Glutamatergic neuron (in vitro differentiated cells): ENCODE data around the gene CMAS. TPM values are rescaled to one million over a fixed set of nuclear protein-coding genes. Genes with fewer than 3 reads are reported as not detected.

Source experiments
- DNase-seq: peaks from one replicate; pipeline ENCODE4 v3.0.0; 2022
- H3K27ac Mint-ChIP-seq: one replicate; pipeline ENCODE4 v1.8.0; 2020; ENCODE audit warnings: mild to moderate bottlenecking, mixed read lengths, inconsistent platforms; ENCODE audit not compliant: unreplicated experiment
- H3K27me3 Mint-ChIP-seq: one replicate; pipeline ENCODE4 v1.8.0; 2020; ENCODE audit warnings: mild to moderate bottlenecking, moderate library complexity, mixed read lengths, inconsistent platforms; ENCODE audit not compliant: unreplicated experiment
- H3K36me3 Mint-ChIP-seq: one replicate; pipeline ENCODE4 v1.8.0; 2020; ENCODE audit warnings: mild to moderate bottlenecking, mixed read lengths, inconsistent platforms; ENCODE audit not compliant: unreplicated experiment
- H3K4me1 Mint-ChIP-seq: one replicate; pipeline ENCODE4 v1.8.0; 2020; ENCODE audit warnings: mild to moderate bottlenecking, low read depth, mixed read lengths, inconsistent platforms; ENCODE audit not compliant: unreplicated experiment
- H3K4me3 Mint-ChIP-seq: one replicate; pipeline ENCODE4 v1.8.0; 2020; ENCODE audit warnings: mild to moderate bottlenecking, mixed read lengths, inconsistent platforms; ENCODE audit not compliant: unreplicated experiment
- H3K9me3 Mint-ChIP-seq: one replicate; pipeline ENCODE4 v1.8.0; 2020; ENCODE audit warnings: mild to moderate bottlenecking, moderate library complexity, mixed read lengths, inconsistent platforms; ENCODE audit not compliant: unreplicated experiment
- total RNA-seq: library from RNA; stranded (reverse); fragmentation: NEBNext Ultra II Directional; extraction: Animal tissue kit (Norgen Biotek cat#: 25700); gene quantifications from one replicate; pipeline ENCODE4 v1.2.1, GENCODE V29; 2021; ENCODE audit not compliant: unreplicated experiment
- TF ChIP-seq, protein P1 (sequence below): fragments of 200-600 bp; sonication (generic); IDR thresholded peaks from one replicate; pipeline ENCODE4 v1.5.0; 2021; ENCODE audit not compliant: partially characterized antibody, unreplicated experiment

Gene CMAS
- total RNA-seq, 1 donor from 2014 or later = 47.9 TPM

DNA sequence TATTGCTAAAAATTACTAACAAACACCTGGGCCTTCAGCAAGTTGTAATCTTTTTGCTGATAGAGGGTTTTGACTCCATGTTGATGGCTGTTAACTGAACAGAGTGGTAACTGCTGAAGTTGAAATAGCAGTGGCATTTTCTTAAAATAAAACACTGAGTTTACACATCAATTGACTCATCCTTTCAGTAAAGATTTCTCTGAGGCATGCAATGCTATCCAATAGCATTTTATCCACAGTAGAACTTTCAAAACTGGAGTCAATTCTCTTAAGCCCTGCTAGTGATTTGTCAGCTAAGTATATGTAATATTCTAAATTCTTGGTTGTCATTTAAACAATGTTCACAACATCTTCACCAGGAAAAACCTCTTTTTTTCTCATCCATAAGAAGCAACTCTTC lies 59.5 kb downstream of the CMAS start:
- Mint-ChIP-seq H3K4me3 (no peak overlapping the region), H3K9me3 (peaks cover 1% of the 10 kb centered on the region), H3K27ac (no peak overlapping the region), H3K4me1 (no peaks in the 10 kb centered on the region), H3K36me3 (no peaks in the 10 kb centered on the region), H3K27me3 (no peaks in the 10 kb centered on the region)
- DNase-seq = no peak
- TF ChIP-seq, protein P1, sequence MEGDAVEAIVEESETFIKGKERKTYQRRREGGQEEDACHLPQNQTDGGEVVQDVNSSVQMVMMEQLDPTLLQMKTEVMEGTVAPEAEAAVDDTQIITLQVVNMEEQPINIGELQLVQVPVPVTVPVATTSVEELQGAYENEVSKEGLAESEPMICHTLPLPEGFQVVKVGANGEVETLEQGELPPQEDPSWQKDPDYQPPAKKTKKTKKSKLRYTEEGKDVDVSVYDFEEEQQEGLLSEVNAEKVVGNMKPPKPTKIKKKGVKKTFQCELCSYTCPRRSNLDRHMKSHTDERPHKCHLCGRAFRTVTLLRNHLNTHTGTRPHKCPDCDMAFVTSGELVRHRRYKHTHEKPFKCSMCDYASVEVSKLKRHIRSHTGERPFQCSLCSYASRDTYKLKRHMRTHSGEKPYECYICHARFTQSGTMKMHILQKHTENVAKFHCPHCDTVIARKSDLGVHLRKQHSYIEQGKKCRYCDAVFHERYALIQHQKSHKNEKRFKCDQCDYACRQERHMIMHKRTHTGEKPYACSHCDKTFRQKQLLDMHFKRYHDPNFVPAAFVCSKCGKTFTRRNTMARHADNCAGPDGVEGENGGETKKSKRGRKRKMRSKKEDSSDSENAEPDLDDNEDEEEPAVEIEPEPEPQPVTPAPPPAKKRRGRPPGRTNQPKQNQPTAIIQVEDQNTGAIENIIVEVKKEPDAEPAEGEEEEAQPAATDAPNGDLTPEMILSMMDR = no peak

DNA sequence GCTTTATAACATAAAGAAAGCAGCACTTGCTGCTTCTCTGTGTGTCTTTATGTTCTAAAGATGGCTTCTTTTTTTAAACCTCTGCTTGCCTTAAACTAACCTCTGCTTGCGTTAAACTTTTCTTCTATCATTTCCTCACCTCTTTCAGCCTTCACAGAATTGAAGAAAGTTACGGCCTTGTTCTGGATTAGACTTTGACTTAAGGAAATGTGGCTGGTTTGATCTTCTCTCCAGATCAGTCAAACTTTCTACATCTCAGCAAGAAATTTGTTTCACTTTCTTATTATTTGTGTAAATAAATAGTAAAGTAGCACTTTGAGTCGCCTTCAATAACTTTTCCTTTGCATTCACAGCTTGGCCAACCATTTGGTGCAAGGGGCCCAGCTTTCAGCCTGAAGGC lies 64.2 kb downstream of the CMAS start:
- H3K4me1 Mint-ChIP-seq = no peaks in the 10 kb centered on the region
- no peaks in the 10 kb centered on the region for H3K27me3 Mint-ChIP-seq
- no peak for DNase-seq
- peaks cover 1% of the 10 kb centered on the region for H3K9me3 Mint-ChIP-seq
- no peak overlapping the region for H3K27ac Mint-ChIP-seq
- no peak overlapping the region for H3K4me3 Mint-ChIP-seq
- TF ChIP-seq, protein P1 = no peak
- H3K36me3 Mint-ChIP-seq = no peaks in the 10 kb centered on the region

Other genes starting within 250 kb of the CMAS start
- gene ABCC9, start 104.8 kb upstream of the CMAS start, total RNA-seq = 17.7 TPM